Calu3 (cell line): ENCODE data around the gene SUSD3. TPM values are rescaled to one million over a fixed set of nuclear protein-coding genes. Genes with fewer than 3 reads are reported as not detected.
"Not testable (repeated sequence)": the region's sequence is repeated elsewhere in the genome, so short reads cannot be mapped to it uniquely, and the experiment has no call there.

Experiments
- BruUV-seq: library from RNA; stranded (reverse); fragments of 400-500 nt; replicated peaks from 2 replicates; lab custom pipeline; 2021; lab: Mats Ljungman, UMichigan
- CTCF ChIA-PET: fragments of 300-600 bp; sonication (Branson Sonifier 250); formaldehyde crosslinking; loops from one replicate; lab custom pipeline; 2022; ENCODE audit warnings: antibody characterized with exemption; lab: Charles Lee
- DNase-seq: peaks from one replicate; pipeline ENCODE4 v3.0.0; 2022
- H3K27ac Mint-ChIP-seq: one replicate; pipeline ENCODE4 v1.8.0; 2022; ENCODE audit warnings: mixed read lengths; ENCODE audit not compliant: unreplicated experiment
- H3K27me3 Mint-ChIP-seq: one replicate; pipeline ENCODE4 v1.8.0; 2022; ENCODE audit warnings: mixed read lengths; ENCODE audit not compliant: unreplicated experiment
- H3K36me3 Mint-ChIP-seq: one replicate; pipeline ENCODE4 v1.8.0; 2022; ENCODE audit warnings: mild to moderate bottlenecking, moderate library complexity, mixed read lengths; ENCODE audit not compliant: insufficient read depth, unreplicated experiment
- H3K4me1 Mint-ChIP-seq: one replicate; pipeline ENCODE4 v1.8.0; 2022; ENCODE audit warnings: mild to moderate bottlenecking, low read depth, mixed read lengths; ENCODE audit not compliant: unreplicated experiment
- H3K4me3 Mint-ChIP-seq: one replicate; pipeline ENCODE4 v1.8.0; 2022; ENCODE audit warnings: mild to moderate bottlenecking, low read depth, moderate library complexity, mixed read lengths; ENCODE audit not compliant: unreplicated experiment
- H3K9me3 Mint-ChIP-seq: one replicate; pipeline ENCODE4 v1.8.0; 2022; ENCODE audit warnings: low read depth, mixed read lengths; ENCODE audit not compliant: unreplicated experiment
- CTCF ChIP-seq: fragments of 200-600 bp; IDR thresholded peaks from one replicate; pipeline ENCODE4 v1.8.0; 2022; ENCODE audit warnings: antibody characterized with exemption; ENCODE audit not compliant: unreplicated experiment
- intact Hi-C: fragments of 100-400 bp; cut with micrococcal nuclease; formaldehyde crosslinking; loops from one replicate; pipeline ENCODE4 v1.10.0; 2022; ENCODE audit not compliant: unreplicated experiment
- total RNA-seq: library from RNA; stranded (reverse); gene quantifications from 2 replicates; pipeline ENCODE4 v1.2.3, GENCODE V29; 2022

The SUSD3 gene
- total RNA-seq, 1 experiment from 2014 or later: 1.3 TPM

GRCh38 chr9:93116072-93116961 lies 57.8 kb downstream of the SUSD3 start:
- TF ChIP-seq CTCF: no peak
- H3K4me3 Mint-ChIP-seq: no peak overlapping the region
- H3K27ac Mint-ChIP-seq: no peak overlapping the region
- H3K36me3 Mint-ChIP-seq: peaks cover 6% of the 10 kb centered on the region
- intact Hi-C loops: no loop called here
- H3K4me1 Mint-ChIP-seq: peaks cover 11% of the 10 kb centered on the region
- H3K9me3 Mint-ChIP-seq: no peaks in the 10 kb centered on the region
- no peaks in the 10 kb centered on the region for H3K27me3 Mint-ChIP-seq
- CTCF ChIA-PET: interaction anchor here (0.6 to 1.0 kb wide), 4 partner anchors 19 to 1950 kb away, joined by 3 to 5 read pairs (median 4); no protein-coding TSS in a partner anchor
- no TSS peak for BruUV-seq
- DNase-seq: peak; percentile 40

- H3K9me3 Mint-ChIP-seq, intact Hi-C loops, BruUV-seq, CTCF ChIA-PET, H3K36me3 Mint-ChIP-seq, DNase-seq, H3K27ac Mint-ChIP-seq, H3K4me3 Mint-ChIP-seq, H3K27me3 Mint-ChIP-seq: not testable (repeated sequence)
- H3K4me1 Mint-ChIP-seq: peaks cover 11% of the 10 kb centered on the region
Observed at GRCh38 chr9:93117521-93117920, 59.0 kb downstream of the SUSD3 start.

GRCh38 chr9:93117924-93118862 lies 59.7 kb downstream of the SUSD3 start:
- CTCF ChIA-PET: interaction anchor here (0.7 kb wide), 1 partner anchor 9 kb away, joined by 7 read pairs; no protein-coding TSS in a partner anchor
- DNase-seq: no peak

More at GRCh38 chr9:93117924-93118862, 59.7 kb downstream of the SUSD3 start:
- Mint-ChIP-seq H3K27ac (no peak overlapping the region), H3K4me1 (peaks cover 11% of the 10 kb centered on the region), H3K9me3 (no peaks in the 10 kb centered on the region), H3K36me3 (peaks cover 6% of the 10 kb centered on the region), H3K4me3 (no peak overlapping the region), H3K27me3 (no peaks in the 10 kb centered on the region)
- no peak for TF ChIP-seq CTCF
- BruUV-seq: no TSS peak
- intact Hi-C loops: no loop called here
